GM12878 (cell line): ENCODE results near the gene SNX21. TPM values are rescaled to one million over a fixed set of nuclear protein-coding genes. Genes with fewer than 3 reads are reported as not detected.

Source experiments
- ATAC-seq: fragments of 200-7000 bp; cut with Tn5 transposase; 3 replicates; pipeline ENCODE4 v1.9.1; 2020; ENCODE audit warnings: mild to moderate bottlenecking, moderate library complexity
- BruUV-seq: library from RNA; stranded (reverse); fragments of 400-500 nt; replicated peaks from 2 replicates; lab custom pipeline; 2021; lab: Mats Ljungman, UMichigan
- CTCF ChIA-PET: fragments of 300-600 bp; sonication (Branson Sonifier 250); formaldehyde crosslinking; extraction: SDS; loops from one replicate; lab custom pipeline; 2021; ENCODE audit warnings: inconsistent platforms; lab: Yijun Ruan, JAX
- POLR2A ChIA-PET: fragments of 350-600 bp; formaldehyde crosslinking; extraction: SDS; loops from one replicate; lab custom pipeline; 2021; ENCODE audit warnings: inconsistent platforms; lab: Charles Lee
- RAD21 ChIA-PET: fragments of 300-600 bp; sonication (Branson Sonifier 250); formaldehyde crosslinking; loops from one replicate; lab custom pipeline; 2023; ENCODE audit warnings: antibody characterized with exemption; ENCODE audit not compliant: unreplicated experiment; lab: Charles Lee
- SMC1A ChIA-PET: fragments of 300-600 bp; sonication (Branson Sonifier 250); formaldehyde crosslinking; loops from one replicate; lab custom pipeline; 2023; ENCODE audit not compliant: unreplicated experiment, uncharacterized antibody; lab: Charles Lee
- DNase-seq: peaks from one replicate; pipeline ENCODE4 v3.0.0-alpha.2; 2011; ENCODE audit warnings: low read depth, low spot score
- FAIRE-seq: peaks from 3 replicates; lab custom pipeline; 2011; peaks lifted over from hg19 to GRCh38; lab: Jason Lieb, UNC
- H2AFZ ChIP-seq: 2 replicates; pipeline ENCODE4 v1.6.0; 2011; ENCODE audit warnings: low read depth, low read length, control low read depth; ENCODE audit not compliant: control insufficient read depth
- H3K27ac ChIP-seq: 2 replicates; pipeline ENCODE4 v1.5.1; 2011; ENCODE audit warnings: control low read depth; ENCODE audit not compliant: control insufficient read depth, insufficient read depth
- H3K27me3 ChIP-seq, 2 experiments: replicated peaks in 1 of 2; 2 replicates each; pipeline versions ENCODE4 v1.6.0 to v1.6.1; 2011; ENCODE audit warnings: low read length in 1 of 2; ENCODE audit not compliant: control insufficient read depth in 2 of 2, insufficient read depth in 2 of 2
- H3K36me3 ChIP-seq, 2 experiments: 2 replicates each; pipeline ENCODE4 v1.5.1; 2011; ENCODE audit warnings: low read length in 1 of 2; ENCODE audit not compliant: control insufficient read depth in 2 of 2, insufficient read depth in 2 of 2
- H3K4me1 ChIP-seq: 2 replicates; pipeline ENCODE4 v1.6.1; 2011; ENCODE audit warnings: mild to moderate bottlenecking, low read length, moderate library complexity, mixed read lengths; ENCODE audit not compliant: control insufficient read depth, insufficient read depth
- H3K4me2 ChIP-seq: 2 replicates; pipeline ENCODE4 v1.6.0; 2011; ENCODE audit warnings: control low read depth; ENCODE audit not compliant: control insufficient read depth, insufficient read depth
- H3K4me3 ChIP-seq: fragments of 200-600 bp; sonication (generic); 2 replicates; pipeline ENCODE4 v1.5.1; 2016
- H3K79me2 ChIP-seq: 2 replicates; pipeline ENCODE4 v1.6.0; 2011; ENCODE audit warnings: low read length; ENCODE audit not compliant: control insufficient read depth, insufficient read depth
- H3K9ac ChIP-seq: 2 replicates; pipeline ENCODE4 v1.8.0; 2011; ENCODE audit warnings: low read length, control low read depth, mixed read lengths; ENCODE audit not compliant: control insufficient read depth, insufficient read depth
- H3K9me3 ChIP-seq: replicated peaks from 3 replicates; pipeline ENCODE4 v1.5.1; 2011; ENCODE audit warnings: mild to moderate bottlenecking, low read length; ENCODE audit not compliant: control insufficient read depth, insufficient read depth
- H4K20me1 ChIP-seq: 2 replicates; pipeline ENCODE4 v1.6.0; 2011; ENCODE audit not compliant: control insufficient read depth, insufficient read depth
- ATF2 ChIP-seq: IDR thresholded peaks from 2 replicates; pipeline ENCODE4 v1.6.1; 2012; ENCODE audit warnings: low read length, inconsistent platforms
- ATF7 ChIP-seq: fragments of 450-650 bp; IDR thresholded peaks from 2 replicates; pipeline ENCODE4 v1.6.1; 2016; ENCODE audit warnings: low read depth, mild to moderate bottlenecking
- CBX3 ChIP-seq: fragments of 200-600 bp; sonication (generic); IDR thresholded peaks from 2 replicates; pipeline ENCODE4 v1.6.1; 2016; ENCODE audit warnings: low read depth, borderline replicate concordance
- EED ChIP-seq: sonication (generic); IDR thresholded peaks from 2 replicates; pipeline ENCODE4 v1.6.1; 2016; ENCODE audit warnings: antibody characterized with exemption, low read depth
- GATAD2B ChIP-seq: fragments of 450-650 bp; conservative IDR thresholded peaks from 2 replicates; pipeline ENCODE4 v1.6.1; 2017; ENCODE audit warnings: low read depth, mild to moderate bottlenecking, moderate library complexity
- IRF3 ChIP-seq: fragments of 450-650 bp; IDR thresholded peaks from 2 replicates; pipeline ENCODE4 v1.6.1; 2014; ENCODE audit warnings: mild to moderate bottlenecking
- KLF5 ChIP-seq: fragments of 450-650 bp; IDR thresholded peaks from 2 replicates; pipeline ENCODE4 v1.6.1; 2014; ENCODE audit warnings: mild to moderate bottlenecking; ENCODE audit not compliant: partially characterized antibody
- LARP7 ChIP-seq: fragments of 450-650 bp; IDR thresholded peaks from 2 replicates; pipeline ENCODE4 v1.6.1; 2017; ENCODE audit warnings: mild to moderate bottlenecking
- RFX5 ChIP-seq: IDR thresholded peaks from 2 replicates; pipeline ENCODE4 v1.6.1; 2011; ENCODE audit warnings: low read depth, low read length, improper control_type of control experiment
- SP1 ChIP-seq: IDR thresholded peaks from one replicate; pipeline ENCODE4 v1.6.1; 2011; ENCODE audit warnings: low read depth, low read length
- STAT1 ChIP-seq: fragments of 450-650 bp; conservative IDR thresholded peaks from 2 replicates; pipeline ENCODE4 v1.6.1; 2014; ENCODE audit warnings: antibody characterized with exemption, mild to moderate bottlenecking
- SUPT20H ChIP-seq: IDR thresholded peaks from 2 replicates; pipeline ENCODE4 v1.6.1; 2011; ENCODE audit warnings: low read depth, mild to moderate bottlenecking, low read length, moderate library complexity, borderline replicate concordance; ENCODE audit not compliant: control insufficient read depth
- TBL1XR1 ChIP-seq: IDR thresholded peaks from 2 replicates; pipeline ENCODE4 v1.6.1; 2012; ENCODE audit warnings: low read depth, low read length, improper control_type of control experiment
- ZNF274 ChIP-seq: IDR thresholded peaks from one replicate; pipeline ENCODE4 v1.8.0; 2011; ENCODE audit not compliant: insufficient read length, insufficient read depth
- ZNF687 ChIP-seq: fragments of 450-650 bp; IDR thresholded peaks from 2 replicates; pipeline ENCODE4 v1.6.1; 2017; ENCODE audit warnings: mild to moderate bottlenecking, moderate library complexity
- WGBS: methylation state at CpG from one replicate; pipeline ENCODE4 v1.1.6; 2016; ENCODE audit warnings: low lambda C conversion rate; ENCODE audit not compliant: insufficient replicate concordance, insufficient coverage; ENCODE audit errors: missing lambda C conversion rate; 5-methylcytosine and 5-hydroxymethylcytosine counted together
- in situ Hi-C: fragments of 300-500 bp; cut with MboI; formaldehyde crosslinking; loops from 9 replicates; pipeline ENCODE4 v1.14.3; 2018; ENCODE audit warnings: mixed read lengths
- intact Hi-C: fragments of 100-400 bp; cut with micrococcal nuclease; formaldehyde crosslinking; loops from one replicate; pipeline ENCODE4 v1.14.2; 2022; ENCODE audit not compliant: unreplicated experiment
- polyA plus RNA-seq, 11 experiments: library from polyadenylated mRNA; depleted of rRNA in 4 of 11; unstranded in 6 of 11; stranded (reverse) in 5 of 11; fragments of >200 nt; fragmentation: Nextera tagmentation in 4 of 11; fragmentation: Illumina TruSeq in 1 of 11; extraction: Ambion mirVana in 4 of 11; extraction: Trizol in 1 of 11; gene quantifications; 1 replicate in 1 of 11; 2 replicates in 10 of 11; pipeline versions ENCODE4 v1.2.1 to v1.2.3, GENCODE V29; 2011 to 2016; ENCODE audit warnings: inconsistent platforms in 2 of 11, missing spikeins in 2 of 11, low read depth in 1 of 11
- total RNA-seq, 4 experiments: library from RNA; depleted of rRNA in 3 of 4; stranded (reverse); fragments of >200 nt in 3 of 4; fragmentation: Illumina TruSeq in 1 of 4; extraction: Trizol in 1 of 4; gene quantifications; 2 replicates each; pipeline versions ENCODE4 v1.2.1 to v1.2.3, GENCODE V29; 2013 to 2021

Gene SNX21
- total and polyA plus RNA-seq, 10 of the 15 experiments (the other 5 are each of a cell fraction or from before 2014, with no cell fraction given) = 0.10 to 1.4 (median 0.57) TPM

- no peak for ATAC-seq
- H4K20me1 ChIP-seq = no peaks in the 10 kb centered on the region
- H3K9ac ChIP-seq = no peak overlapping the region
- H3K79me2 ChIP-seq = peaks cover 15% of the 10 kb centered on the region
- no peak overlapping the region for H3K27ac ChIP-seq
- WGBS = 94% methylated on average over 9 of the region's 9 CpGs
- intact Hi-C loops (no loop called here), in situ Hi-C loops (no loop called here)
- H3K27me3 ChIP-seq = no peaks in the 10 kb centered on the region
- DNase-seq = no peak
- POLR2A ChIA-PET = interaction anchor here (1.1 kb wide), 1 partner anchor 10 kb away, joined by 3 read pairs; no protein-coding TSS in a partner anchor
- CTCF ChIA-PET = interaction anchor here (1.0 to 3.2 kb wide), 2 partner anchors 78 to 84 kb away, joined by 3 to 17 read pairs; no protein-coding TSS in a partner anchor
- H3K4me2 ChIP-seq = no peak overlapping the region
- no peak for TF ChIP-seq STAT1
- TF ChIP-seq EED = no peak
- no peak for TF ChIP-seq CBX3
- TF ChIP-seq TBL1XR1 = no peak
- no peak for TF ChIP-seq SUPT20H
- TF ChIP-seq ATF2 = no peak
- TF ChIP-seq GATAD2B = no peak
- TF ChIP-seq ZNF274 = no peak
- no peak for TF ChIP-seq IRF3
- TF ChIP-seq ATF7 = no peak
- TF ChIP-seq RFX5 = no peak
- TF ChIP-seq SP1 = no peak
- no peak for TF ChIP-seq LARP7
- TF ChIP-seq KLF5 = no peak
- no peak for TF ChIP-seq ZNF687
- TF ChIP-seq, all 136 proteins: peak for 0
- Histone ChIP-seq H2AFZ (no peak overlapping the region), H3K36me3 (peaks cover 5 to 11% of the 10 kb centered on the region in 2 experiments; a peak in 2 of 4 replicates), H3K4me3 (no peak overlapping the region), H3K4me1 (peaks cover 12% of the 10 kb centered on the region), H3K9me3 (no peaks in the 10 kb centered on the region)
- no TSS peak for BruUV-seq
- ChIA-PET SMC1A (interaction anchor here (0.7 to 1.6 kb wide), 2 partner anchors 11 to 41 kb away, joined by 3 to 4 read pairs; no protein-coding TSS in a partner anchor), RAD21 (interaction anchor here (1.3 kb wide), 1 partner anchor 84 kb away, joined by 3 read pairs; no protein-coding TSS in a partner anchor)
- FAIRE-seq = no peak
Measured at GRCh38 chr20:45883100-45883469, 49.5 kb downstream of the SNX21 start.
